ENCODE data around the gene LOXHD1. TPM values are rescaled to one million over a fixed set of nuclear protein-coding genes. Genes with fewer than 3 reads are reported as not detected.

LOXHD1 gene
- total RNA-seq, 1 experiment from 2014 or later, result 0.35 TPM

- Mint-ChIP-seq H3K27me3 (ENCODE audit: low read depth) (peaks cover 6% of the 10 kb centered on the region; the same call in 1 of the 2 replicates), H3K36me3 (no peaks in the 10 kb centered on the region), H3K27ac (no peak overlapping the region), H3K4me3 (no peak overlapping the region), H3K9me3 (peaks cover 3% of the 10 kb centered on the region; the same call in 1 of the 2 replicates), H3K4me1 (peaks cover 17% of the 10 kb centered on the region)
- DNase-seq (ENCODE audit: low spot score) (no peak), ATAC-seq (no peak)
- TF ChIP-seq, protein P1, sequence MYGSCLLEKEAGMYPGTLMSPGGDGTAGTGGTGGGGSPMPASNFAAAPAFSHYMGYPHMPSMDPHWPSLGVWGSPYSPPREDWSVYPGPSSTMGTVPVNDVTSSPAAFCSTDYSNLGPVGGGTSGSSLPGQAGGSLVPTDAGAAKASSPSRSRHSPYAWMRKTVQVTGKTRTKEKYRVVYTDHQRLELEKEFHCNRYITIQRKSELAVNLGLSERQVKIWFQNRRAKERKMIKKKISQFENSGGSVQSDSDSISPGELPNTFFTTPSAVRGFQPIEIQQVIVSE (CRISPR knock-in tag; IDR thresholded peaks at IDR 0.05; ENCODE audit: borderline replicate concordance), result no peak
- TF ChIP-seq E2F5 (CRISPR knock-in tag; IDR thresholded peaks at IDR 0.05) (no peak), ZNF423 (CRISPR knock-in tag; IDR thresholded peaks at IDR 0.05) (no peak), JUN (CRISPR knock-in tag; IDR thresholded peaks at IDR 0.05) (no peak), ZNF532 (CRISPR knock-in tag; IDR thresholded peaks at IDR 0.05; ENCODE audit: borderline replicate concordance) (no peak), IRF1 (CRISPR knock-in tag; IDR thresholded peaks at IDR 0.05) (no peak), ZNF121 (CRISPR knock-in tag; IDR thresholded peaks at IDR 0.05) (no peak), NR3C1 (CRISPR knock-in tag; conservative IDR thresholded peaks at IDR 0.05; ENCODE audit: low read depth) (no peak), GRHL2 (CRISPR knock-in tag; IDR thresholded peaks at IDR 0.05; ENCODE audit: insufficient replicate concordance, severe bottlenecking) (no peak), RELA (CRISPR knock-in tag; IDR thresholded peaks at IDR 0.05; ENCODE audit: borderline replicate concordance) (no peak), GABPB1 (CRISPR knock-in tag; IDR thresholded peaks at IDR 0.05) (no peak), NFYB (CRISPR knock-in tag; conservative IDR thresholded peaks at IDR 0.05; ENCODE audit: low read depth) (no peak), TP53 (CRISPR knock-in tag; IDR thresholded peaks at IDR 0.05) (no peak), NR2C2 (CRISPR knock-in tag; IDR thresholded peaks at IDR 0.05) (no peak)
- ChIA-PET CTCF (interaction anchor here (3.1 kb wide), 1 partner anchor 91 kb away, joined by 18 read pairs; no protein-coding TSS in a partner anchor), POLR2A (interaction anchor here (0.8 kb wide), 1 partner anchor 11 kb away, joined by 3 read pairs; no protein-coding TSS in a partner anchor)
Observed at GRCh38 chr18:46567196-46567595, 89.8 kb downstream of the LOXHD1 start.

GRCh38 chr18:46566111-46566510 lies 90.9 kb downstream of the LOXHD1 start:
- no peaks in the 10 kb centered on the region for H3K9me3 Mint-ChIP-seq
- ChIA-PET POLR2A (no interaction called here), CTCF (interaction anchor here (1.1 to 3.0 kb wide), 2 partner anchors 11 to 92 kb away, joined by 3 to 9 read pairs; no protein-coding TSS in a partner anchor)
- no peaks in the 10 kb centered on the region for H3K36me3 Mint-ChIP-seq
- no peak overlapping the region for H3K4me3 Mint-ChIP-seq
- TF ChIP-seq ERG (CRISPR knock-in tag; IDR thresholded peaks at IDR 0.05) (no peak), ZNF512 (CRISPR knock-in tag; IDR thresholded peaks at IDR 0.05; ENCODE audit: borderline replicate concordance) (no peak), JUN (CRISPR knock-in tag; IDR thresholded peaks at IDR 0.05) (no peak), FOXP1 (CRISPR knock-in tag; IDR thresholded peaks at IDR 0.05; ENCODE audit: borderline replicate concordance) (no peak), ZNF423 (CRISPR knock-in tag; IDR thresholded peaks at IDR 0.05) (no peak), ZNF232 (CRISPR knock-in tag; IDR thresholded peaks at IDR 0.05) (no peak)
- ATAC-seq (no peak), DNase-seq (ENCODE audit: low spot score) (no peak)
- H3K27me3 Mint-ChIP-seq (ENCODE audit: low read depth), result peaks cover 6% of the 10 kb centered on the region
- peaks cover 17% of the 10 kb centered on the region for H3K4me1 Mint-ChIP-seq
- H3K27ac Mint-ChIP-seq, result no peak overlapping the region
